ENCODE results near the gene UBE2Z. TPM values are rescaled to one million over a fixed set of nuclear protein-coding genes. Genes with fewer than 3 reads are reported as not detected.
"Not testable (repeated sequence)": the region's sequence is repeated elsewhere in the genome, so short reads cannot be mapped to it uniquely, and the experiment has no call there.

UBE2Z gene
- polyA plus RNA-seq (ENCODE audit: insufficient read length in 3 of 3): 100 to 1,000 TPM in 2 of 3 donors, 10 to 100 TPM in 1; 91.8 to 112 (median 105) TPM
- long read RNA-seq, donor 1, full-length matches to known transcripts: 40 of 250 reads
- long read RNA-seq, donor 1, partial matches to known transcripts: 59 of 250 reads
- long read RNA-seq, donor 1, other reads (novel, unspliced or antisense): 151 of 250 reads
- long read RNA-seq, donor 2, full-length matches to known transcripts: 27 of 296 reads
- long read RNA-seq, donor 2, partial matches to known transcripts: 165 of 296 reads
- long read RNA-seq, donor 2, other reads (novel, unspliced or antisense): 104 of 296 reads
- long read RNA-seq, donor 3, full-length matches to known transcripts: 22 of 22 reads
- long read RNA-seq, donor 3, partial matches to known transcripts: 0 of 22 reads
- long read RNA-seq, donor 3, other reads (novel, unspliced or antisense): 0 of 22 reads
- long read RNA-seq, donor 4, transcript UBE2Z-201 (7 exons, 3,122 nt): major isoform, 16 of 330 reads
- long read RNA-seq, donor 4, partial matches to known transcripts: 107 of 330 reads
- long read RNA-seq, donor 4, other reads (novel, unspliced or antisense): 205 of 330 reads
- long read RNA-seq, donor 5, full-length matches to known transcripts: 24 of 24 reads
- long read RNA-seq, donor 5, partial matches to known transcripts: 0 of 24 reads
- long read RNA-seq, donor 5, other reads (novel, unspliced or antisense): 0 of 24 reads
- long read RNA-seq, donor 6, full-length matches to known transcripts: 35 of 35 reads
- long read RNA-seq, donor 6, partial matches to known transcripts: 0 of 35 reads
- long read RNA-seq, donor 6, other reads (novel, unspliced or antisense): 0 of 35 reads
- long read RNA-seq, donor 7, full-length matches to known transcripts: 41 of 41 reads
- long read RNA-seq, donor 7, partial matches to known transcripts: 0 of 41 reads
- long read RNA-seq, donor 7, other reads (novel, unspliced or antisense): 0 of 41 reads
- long read RNA-seq, donor 8, full-length matches to known transcripts: 17 of 17 reads
- long read RNA-seq, donor 8, partial matches to known transcripts: 0 of 17 reads
- long read RNA-seq, donor 8, other reads (novel, unspliced or antisense): 0 of 17 reads
- long read RNA-seq, donor 9, full-length matches to known transcripts: 24 of 112 reads
- long read RNA-seq, donor 9, partial matches to known transcripts: 88 of 112 reads
- long read RNA-seq, donor 9, other reads (novel, unspliced or antisense): 0 of 112 reads
- long read RNA-seq, donor 10, full-length matches to known transcripts: 31 of 111 reads
- long read RNA-seq, donor 10, partial matches to known transcripts: 80 of 111 reads
- long read RNA-seq, donor 10, other reads (novel, unspliced or antisense): 0 of 111 reads
- long read RNA-seq, donor 11, full-length matches to known transcripts: 18 of 18 reads
- long read RNA-seq, donor 11, partial matches to known transcripts: 0 of 18 reads
- long read RNA-seq, donor 11, other reads (novel, unspliced or antisense): 0 of 18 reads
- long read RNA-seq, donor 12, full-length matches to known transcripts: 32 of 42 reads
- long read RNA-seq, donor 12, partial matches to known transcripts: 10 of 42 reads
- long read RNA-seq, donor 12, other reads (novel, unspliced or antisense): 0 of 42 reads
- long read RNA-seq, donor 13, full-length matches to known transcripts: 20 of 20 reads
- long read RNA-seq, donor 13, partial matches to known transcripts: 0 of 20 reads
- long read RNA-seq, donor 13, other reads (novel, unspliced or antisense): 0 of 20 reads
- long read RNA-seq, donor 14: 0 reads
- long read RNA-seq, donor 15: 0 reads
- long read RNA-seq, donor 16, full-length matches to known transcripts: 35 of 35 reads
- long read RNA-seq, donor 16, partial matches to known transcripts: 0 of 35 reads
- long read RNA-seq, donor 16, other reads (novel, unspliced or antisense): 0 of 35 reads

DNA sequence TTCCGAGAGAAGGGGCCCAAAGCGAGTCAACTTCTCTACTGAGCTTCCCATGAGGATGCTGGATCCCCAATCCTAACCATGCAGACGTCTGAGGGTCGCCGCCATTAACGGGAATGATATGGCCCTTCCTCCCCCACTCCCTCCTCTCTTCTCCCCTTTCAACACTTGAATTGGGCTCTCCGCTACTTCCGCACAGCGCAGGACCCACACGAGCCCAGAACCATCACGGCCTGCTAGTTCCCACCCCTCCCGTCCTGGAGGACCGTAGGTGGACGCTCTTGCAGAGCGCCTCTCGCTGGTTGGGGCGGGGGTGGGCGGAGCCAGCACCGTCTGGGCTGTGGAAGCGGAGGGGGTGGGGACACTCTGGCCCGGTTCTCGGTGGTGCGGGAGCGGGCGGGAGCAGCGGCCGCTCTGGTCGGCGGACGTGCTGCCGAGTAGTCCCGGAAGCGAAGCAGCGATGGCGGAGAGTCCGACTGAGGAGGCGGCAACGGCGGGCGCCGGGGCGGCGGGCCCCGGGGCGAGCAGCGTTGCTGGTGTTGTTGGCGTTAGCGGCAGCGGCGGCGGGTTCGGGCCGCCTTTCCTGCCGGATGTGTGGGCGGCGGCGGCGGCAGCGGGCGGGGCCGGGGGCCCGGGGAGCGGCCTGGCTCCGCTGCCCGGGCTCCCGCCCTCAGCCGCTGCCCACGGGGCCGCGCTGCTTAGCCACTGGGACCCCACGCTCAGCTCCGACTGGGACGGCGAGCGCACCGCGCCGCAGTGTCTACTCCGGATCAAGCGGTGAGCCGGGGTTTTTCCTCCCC lies at the start of gene UBE2Z:
UBE2Z (plus strand) TSS at position 361 of the 797 bp plus-strand sequence; CDS start at position 458, 97 bp downstream.
- DNase-seq: peak; percentile 95

DNA sequence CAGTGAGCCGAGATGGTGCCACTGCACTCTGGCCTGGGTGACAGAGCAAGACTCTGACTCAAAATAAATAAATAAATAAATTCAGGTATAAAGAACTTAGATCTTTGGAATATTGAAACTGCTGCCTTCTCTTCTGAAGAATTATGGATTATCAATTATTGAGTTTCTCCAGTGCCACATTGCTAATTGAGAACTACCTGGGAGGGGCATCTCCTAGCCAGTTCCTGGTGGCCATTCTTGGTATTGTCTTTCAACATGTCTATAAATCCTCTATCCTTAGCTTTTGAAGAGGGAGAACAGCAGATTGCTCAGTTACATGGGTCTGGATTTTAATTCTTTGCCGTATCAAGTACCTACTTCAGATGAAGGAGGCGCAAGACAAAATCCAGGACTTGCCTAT lies 48.2 kb upstream of the UBE2Z start:
- DNase-seq: no peak

DNA sequence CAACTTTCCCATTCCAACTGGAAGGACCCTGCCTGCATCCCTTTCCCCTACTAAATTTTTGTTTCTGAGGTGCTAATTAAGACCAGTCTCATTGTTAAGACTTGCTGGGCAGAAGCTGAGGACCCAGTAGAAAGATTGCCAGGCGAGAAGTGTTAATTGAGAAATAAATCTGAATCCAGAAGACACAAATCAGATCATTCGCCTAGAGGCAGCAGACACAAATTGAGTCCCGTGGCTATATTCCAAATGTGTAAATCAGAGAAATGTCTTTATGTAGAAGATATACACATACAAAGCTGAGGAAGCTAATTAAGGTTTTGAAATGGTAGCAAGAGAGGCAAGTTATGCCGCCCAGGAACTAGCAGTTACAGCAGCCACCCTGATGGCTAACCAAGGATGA lies 47.8 kb upstream of the UBE2Z start:
- DNase-seq: no peak

DNA sequence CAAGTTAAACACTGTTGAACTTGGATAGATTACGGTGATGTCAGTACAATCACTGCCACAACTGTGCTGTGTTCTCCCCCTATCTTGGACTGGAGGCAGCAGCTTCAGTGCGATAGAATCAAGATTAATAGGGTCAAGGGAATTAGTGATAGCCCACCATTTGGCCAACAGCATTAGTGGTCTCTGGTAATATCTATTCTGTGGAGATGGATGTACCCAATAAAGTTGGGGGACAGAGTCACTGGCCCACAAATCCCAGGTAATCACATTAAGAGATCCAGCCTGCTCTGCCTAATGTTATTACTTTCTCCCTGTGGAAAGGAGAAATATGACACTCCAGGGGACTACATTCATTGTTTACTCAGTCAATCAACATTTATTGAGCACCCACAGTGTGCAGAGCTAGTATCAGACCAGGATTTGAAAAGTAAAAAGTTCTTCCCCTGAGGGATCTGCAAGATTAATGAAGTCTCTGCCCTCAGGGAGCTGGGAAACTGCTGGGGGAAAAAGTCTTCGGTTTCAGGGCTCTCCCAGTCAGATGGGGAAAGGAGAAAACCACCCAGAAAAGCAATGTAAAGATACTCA lies 39.2 kb upstream of the UBE2Z start:
- no peak for DNase-seq

DNA sequence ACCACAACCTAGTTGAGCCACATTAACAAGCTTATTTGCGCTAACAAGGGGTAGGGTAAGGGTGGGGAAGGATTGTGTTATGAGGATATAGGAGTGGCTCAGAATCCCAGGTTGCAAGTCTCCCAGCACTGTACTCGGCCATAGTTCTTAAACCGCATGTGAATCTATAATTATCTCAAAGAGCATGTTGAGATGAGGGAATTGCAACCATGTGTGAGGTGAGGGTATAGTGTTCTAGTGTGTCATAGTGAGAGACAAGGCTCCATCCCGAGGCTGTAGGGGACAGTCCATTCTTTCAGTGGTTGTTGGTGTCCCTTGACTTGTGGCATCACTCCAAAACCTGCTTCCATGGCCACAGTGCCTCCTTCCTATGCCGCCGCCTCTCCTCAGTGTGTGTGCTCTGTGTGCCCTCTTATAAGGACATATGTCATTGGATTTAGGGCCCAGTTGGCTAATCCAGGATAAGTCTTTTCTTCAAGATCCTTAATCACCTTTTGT lies 38.3 kb upstream of the UBE2Z start:
- no peak for DNase-seq

DNA sequence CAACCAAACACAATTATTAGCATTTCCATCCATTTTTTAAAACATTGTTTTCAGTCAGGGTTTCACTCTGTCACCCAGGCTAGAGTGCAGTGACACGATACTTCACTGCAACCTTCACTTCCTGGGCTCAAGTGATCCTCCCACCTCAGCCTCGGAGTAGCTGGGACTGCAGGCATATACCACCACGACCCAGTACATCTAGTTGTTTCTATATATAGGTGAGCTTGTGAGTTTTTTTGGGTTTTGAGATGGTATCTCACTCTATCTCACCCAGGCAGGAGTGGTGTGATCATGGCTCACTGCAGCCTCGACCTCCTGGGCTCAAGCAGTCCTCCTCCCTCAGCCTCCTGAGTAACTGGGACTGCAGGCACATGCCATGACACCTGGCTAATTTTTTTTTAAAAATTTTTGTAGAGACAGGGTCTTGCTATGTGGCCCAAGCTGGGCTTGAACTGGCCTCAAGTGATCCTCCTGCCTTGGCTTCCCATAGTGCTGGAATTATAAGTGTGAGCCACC lies 37.1 kb upstream of the UBE2Z start:
- DNase-seq: no peak

DNA sequence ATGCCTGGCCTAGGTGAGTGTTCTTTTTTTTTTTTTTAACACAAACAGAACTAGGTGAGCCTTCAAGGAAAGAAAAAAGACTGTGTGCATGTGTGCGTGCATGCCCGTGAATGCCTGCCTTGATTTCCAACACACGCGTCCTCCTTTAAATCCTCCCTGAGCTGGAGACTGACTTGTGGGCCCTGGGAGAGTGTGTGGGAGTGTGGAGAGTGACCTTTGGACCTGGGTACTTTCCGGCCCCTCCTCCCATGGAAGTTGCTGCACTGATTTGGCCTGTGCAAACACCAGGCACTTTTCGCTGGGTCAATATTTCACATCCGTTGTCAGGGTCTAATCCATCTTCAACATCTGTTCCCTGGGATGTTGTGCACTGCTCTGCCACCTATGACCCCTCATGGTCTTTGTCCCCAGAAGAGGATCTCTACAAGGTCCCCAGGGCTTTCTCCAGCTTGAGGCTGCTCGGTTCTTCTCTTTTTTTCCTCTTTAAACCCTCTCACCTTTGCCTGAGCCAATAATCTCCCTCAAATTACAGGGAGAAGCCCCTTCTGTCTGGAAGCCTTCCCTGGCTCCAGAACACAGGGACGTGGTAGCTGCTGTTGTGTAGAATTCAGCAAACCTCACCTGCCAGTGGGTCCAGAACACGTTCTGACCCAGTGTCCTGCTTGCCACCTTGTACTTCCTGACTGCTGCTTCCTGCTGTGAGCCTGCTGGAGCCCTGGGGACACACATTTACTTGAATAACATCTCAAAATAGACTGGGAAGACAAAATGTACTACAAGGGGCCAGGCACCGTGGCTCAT lies 36.5 kb upstream of the UBE2Z start:
- peak; percentile 55 for DNase-seq

DNA sequence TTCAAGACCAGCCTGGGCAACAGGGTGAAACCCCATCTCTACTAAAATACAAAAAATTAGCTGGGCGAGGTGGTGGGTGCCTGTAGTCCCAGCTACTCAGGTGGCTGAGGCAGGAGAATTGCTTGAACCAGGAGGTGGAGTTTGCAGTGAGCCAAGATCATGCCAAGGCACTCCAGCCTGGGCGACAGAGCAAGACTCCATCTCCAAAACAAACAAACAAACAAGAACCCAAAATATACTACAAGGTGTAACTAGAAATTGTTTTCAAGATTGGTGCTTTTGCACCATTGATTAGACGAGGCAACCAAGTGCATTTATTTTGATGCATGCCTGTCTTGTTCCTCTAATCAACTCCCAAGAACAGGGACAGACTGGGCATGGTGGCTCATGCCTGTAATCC lies 35.8 kb upstream of the UBE2Z start:
- DNase-seq: not testable (repeated sequence)

DNA sequence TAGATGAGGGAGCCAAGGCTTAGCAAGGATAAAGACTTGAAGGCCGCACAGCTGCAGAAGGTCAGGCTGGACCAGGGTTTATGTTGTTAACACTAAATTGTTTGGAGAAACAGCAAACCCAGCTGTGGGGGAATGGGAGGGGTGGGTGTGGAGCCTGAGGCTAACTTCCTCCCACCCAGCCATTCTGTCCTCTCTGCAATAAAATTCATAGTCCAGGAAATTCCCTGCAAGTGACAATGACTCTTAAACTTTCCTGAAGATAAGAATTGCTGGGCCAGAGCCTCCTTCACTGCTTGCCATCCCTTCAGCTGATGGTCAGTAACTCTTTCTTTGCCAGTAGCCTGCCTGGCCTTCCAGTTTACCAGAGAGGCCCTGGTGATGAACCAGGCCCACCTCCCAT lies 35.0 kb upstream of the UBE2Z start:
- peak; percentile 62 for DNase-seq

DNA sequence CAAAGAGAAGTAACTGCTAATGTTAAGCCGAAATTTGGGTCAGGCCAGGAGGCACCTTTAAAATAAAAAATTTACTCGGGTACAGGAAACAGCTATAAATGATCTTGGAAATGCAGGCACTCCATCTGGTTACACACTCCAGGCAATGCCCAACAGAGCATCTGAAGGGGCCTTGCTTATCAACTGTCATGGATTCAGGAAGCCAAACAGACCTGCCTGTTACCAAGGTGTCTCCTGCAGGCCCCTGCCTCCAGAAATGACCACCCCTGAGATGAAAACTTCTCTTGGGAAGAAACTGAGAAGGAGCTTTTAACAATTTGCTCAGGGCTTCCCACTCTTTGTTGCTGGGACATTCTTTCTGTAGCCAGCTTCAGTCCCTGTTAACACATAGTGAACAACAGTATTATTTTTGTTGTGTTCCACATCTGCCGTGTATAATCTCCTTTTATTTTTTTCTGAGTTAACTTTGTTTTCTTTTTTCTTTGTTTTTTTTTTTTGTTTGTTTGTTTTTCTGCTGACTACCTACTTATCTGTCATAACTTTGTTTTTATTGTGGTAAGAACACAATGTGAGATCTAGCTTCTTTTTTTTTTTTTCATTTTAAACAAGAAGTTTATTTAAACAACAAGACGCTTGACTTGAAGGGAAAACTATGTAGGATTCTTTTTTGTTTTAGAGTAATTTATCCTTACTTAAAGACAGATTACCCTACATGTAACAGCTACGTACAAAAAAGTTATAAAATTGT lies 34.3 kb upstream of the UBE2Z start:
- no peak for DNase-seq

DNA sequence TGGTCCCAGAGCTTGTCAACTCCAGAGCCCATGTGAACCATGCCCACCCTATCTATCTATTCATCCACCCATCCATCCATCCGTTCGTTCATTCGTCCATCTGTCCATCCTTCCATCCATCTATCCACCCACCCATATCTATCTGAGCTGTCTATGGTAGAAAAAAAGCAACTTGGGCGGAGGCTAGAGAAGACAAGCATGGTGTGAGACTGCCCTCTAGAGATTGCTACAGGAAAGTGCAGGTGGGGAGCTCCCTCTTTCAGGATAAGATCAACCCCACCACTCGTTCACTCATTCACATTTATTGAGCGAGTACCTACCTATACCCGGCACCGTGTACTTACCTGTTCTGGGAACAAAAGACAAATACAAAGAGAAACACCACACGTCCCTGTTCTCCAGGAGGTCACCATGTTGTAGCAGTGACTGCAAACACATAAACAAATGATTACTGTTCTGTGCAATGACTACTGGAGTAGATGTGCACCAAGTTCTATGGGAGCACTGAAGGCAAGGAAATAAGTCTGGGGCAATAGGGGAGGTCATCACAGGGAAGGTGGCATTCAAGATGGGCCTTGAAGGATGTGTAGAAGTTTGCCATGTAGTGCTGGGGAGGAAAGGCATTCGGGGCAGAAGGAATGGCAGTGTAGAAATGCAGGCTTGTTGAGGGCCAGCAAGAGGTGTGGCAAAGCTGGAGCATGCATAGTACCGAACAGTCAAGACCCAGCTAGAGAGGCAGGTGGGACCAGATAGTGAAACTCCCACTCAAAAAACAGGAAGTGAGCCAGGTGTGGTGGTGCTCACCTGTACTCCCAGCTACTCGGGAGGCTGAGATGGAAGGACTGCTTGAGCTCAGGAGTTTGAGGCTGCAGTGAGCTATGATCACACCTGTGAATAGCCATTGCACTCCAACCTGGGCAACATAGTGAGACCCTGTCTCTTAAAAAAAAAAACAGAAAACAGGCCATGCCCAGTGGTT lies 29.0 kb upstream of the UBE2Z start:
- DNase-seq: peak; percentile 62

DNA sequence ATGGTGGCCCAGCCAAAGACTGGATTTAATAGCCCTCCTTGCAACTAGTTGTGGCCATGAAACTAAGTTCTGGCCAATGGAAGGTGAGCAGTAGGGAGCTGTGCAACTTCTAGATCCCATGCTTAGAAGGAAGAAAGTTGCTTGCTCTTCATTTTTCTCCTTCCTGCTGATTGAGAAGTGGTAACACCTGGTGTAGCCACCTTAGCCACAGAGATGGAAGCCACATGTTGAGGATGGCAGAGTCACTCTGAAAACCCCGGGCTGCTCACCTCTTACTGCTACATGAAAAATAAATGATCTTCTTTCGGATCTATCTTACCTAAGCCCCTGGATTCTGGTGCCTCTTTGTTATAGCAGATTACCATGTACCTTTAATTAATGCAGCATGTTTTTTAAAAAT lies 25.9 kb upstream of the UBE2Z start:
- DNase-seq: no peak

DNA sequence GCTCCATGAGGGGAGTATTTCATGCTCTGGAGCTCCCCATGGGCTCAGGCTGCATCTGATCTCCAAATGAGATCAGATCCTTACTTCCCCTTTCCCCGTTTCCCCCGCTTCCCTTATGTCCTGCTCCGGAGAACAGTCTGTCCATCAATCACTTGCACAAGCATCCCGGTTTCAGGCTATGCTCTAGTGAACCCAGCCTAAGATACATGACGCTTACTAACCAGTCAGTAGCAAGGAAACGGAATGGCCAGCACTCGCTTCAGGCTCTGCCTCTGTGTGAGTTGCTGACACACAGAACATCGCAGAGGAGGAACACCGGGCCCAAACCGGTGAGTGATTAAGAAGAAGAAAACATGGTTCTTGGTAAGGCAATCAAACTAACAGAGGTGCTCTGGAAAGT lies 25.0 kb upstream of the UBE2Z start:
- peak; percentile 24 for DNase-seq

DNA sequence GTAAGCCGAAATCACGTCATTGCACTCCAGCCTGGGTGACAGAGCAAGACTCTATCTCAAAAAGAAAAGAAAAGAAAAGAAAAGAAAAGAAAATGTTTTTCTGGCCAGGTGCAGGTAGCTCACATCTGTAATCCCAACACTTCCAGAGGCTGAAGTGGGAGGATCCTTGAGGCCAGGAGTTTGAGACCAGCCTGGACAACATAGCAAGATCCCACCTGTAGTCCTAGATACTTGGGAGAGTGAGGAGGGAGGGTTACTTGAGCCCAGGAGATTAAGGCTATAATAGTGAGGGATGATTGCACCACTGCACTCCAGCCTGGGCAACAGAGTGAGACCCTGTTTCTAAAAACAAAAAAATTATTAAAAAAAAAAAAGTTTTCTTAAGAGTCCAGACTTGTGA lies 18.1 kb upstream of the UBE2Z start:
- DNase-seq: no peak

DNA sequence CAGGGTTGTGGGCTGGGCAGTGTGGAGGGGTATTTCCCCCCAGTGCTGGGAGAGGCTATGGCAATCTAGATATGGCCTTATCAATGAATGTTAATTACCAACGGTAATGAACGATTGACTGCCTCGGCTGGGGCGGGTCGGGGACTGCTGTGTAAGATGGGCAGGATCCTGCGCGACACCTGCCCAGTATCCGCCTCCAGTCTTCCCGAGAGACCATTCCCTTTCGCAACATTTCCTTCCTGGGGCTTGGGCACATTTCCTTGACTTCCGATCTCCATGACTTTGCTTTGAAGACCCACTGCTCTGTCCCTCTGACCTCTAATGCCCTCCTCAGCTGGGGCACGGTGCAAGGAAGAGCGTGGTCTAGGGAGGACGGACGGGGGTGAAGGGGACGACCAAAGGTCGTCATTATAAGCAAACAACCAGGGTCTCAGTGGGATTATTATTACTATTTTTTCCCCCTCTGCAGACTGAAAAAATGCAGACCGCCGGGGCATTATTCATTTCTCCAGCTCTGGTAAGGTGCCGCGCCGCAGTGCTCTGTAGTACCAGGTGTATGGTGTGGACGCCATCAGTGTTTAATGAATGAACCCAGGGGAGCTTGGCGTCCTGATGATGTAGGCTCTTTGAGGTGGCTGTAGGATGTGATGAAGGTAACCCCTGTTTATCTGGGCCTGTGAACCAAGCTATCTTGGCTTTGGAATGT lies 15.1 kb upstream of the UBE2Z start:
- no peak for DNase-seq
